HEK293 (cell line): ENCODE results near the gene TRIM65.
A peak's percentile ranks its signal among the peaks of the same experiment; 100 is the strongest.

Experiments
- CTCF ChIA-PET: fragments of 350-600 bp; formaldehyde crosslinking; extraction: SDS; loops from one replicate; lab custom pipeline; 2021; ENCODE audit warnings: antibody characterized with exemption; lab: Yijun Ruan, JAX
- POLR2A ChIA-PET: fragments of 300-600 bp; formaldehyde crosslinking; extraction: SDS; loops from one replicate; lab custom pipeline; 2020; ENCODE audit warnings: antibody characterized with exemption, inconsistent platforms; lab: Yijun Ruan, JAX
- H3K27ac ChIP-seq: fragments of 200-500 bp; sonication (Bioruptor generic); 2 replicates; pipeline ENCODE4 v1.5.1; 2014; ENCODE audit warnings: low read depth, low read length, control low read depth, inconsistent platforms; ENCODE audit errors: extremely low read depth
- H3K36me3 ChIP-seq, 2 experiments: fragments of 200-500 bp in 1 of 2; sonication (Bioruptor generic) in 1 of 2; 1 replicate in 1 of 2; 2 replicates in 1 of 2; pipeline ENCODE4 v1.5.1; 2014 to 2017; ENCODE audit warnings: inconsistent platforms in 2 of 2, low read length in 2 of 2; ENCODE audit not compliant: control insufficient read depth in 2 of 2, insufficient read depth in 1 of 2
- H3K4me1 ChIP-seq: fragments of 200-500 bp; sonication (Bioruptor generic); 2 replicates; pipeline ENCODE4 v1.5.1; 2014; ENCODE audit warnings: mild to moderate bottlenecking, low read length, inconsistent platforms; ENCODE audit not compliant: control insufficient read depth, insufficient read depth
- H3K4me3 ChIP-seq: 2 replicates; pipeline ENCODE4 v1.5.1; 2011; ENCODE audit warnings: low read depth, mild to moderate bottlenecking, control low read depth, low read length, moderate library complexity
- H3K9me3 ChIP-seq: fragments of 200-500 bp; sonication (Bioruptor generic); 2 replicates; pipeline ENCODE4 v1.5.1; 2014; ENCODE audit warnings: low read depth, low read length, inconsistent platforms; ENCODE audit not compliant: control insufficient read depth, insufficient read depth
- EGR2 ChIP-seq: fragments of 450-650 bp; formaldehyde crosslinking; IDR thresholded peaks from 2 replicates; pipeline ENCODE4 v1.5.1; 2016; ENCODE audit warnings: low read depth, missing biosample characterization, missing genetic modification characterization
- GLIS2 ChIP-seq: fragments of 450-650 bp; formaldehyde crosslinking; IDR thresholded peaks from 2 replicates; pipeline ENCODE4 v1.5.1; 2016; ENCODE audit warnings: missing biosample characterization, missing genetic modification characterization
- KLF16 ChIP-seq: fragments of 450-650 bp; formaldehyde crosslinking; IDR thresholded peaks from 2 replicates; pipeline ENCODE4 v1.5.1; 2017; ENCODE audit warnings: missing biosample characterization, missing genetic modification characterization
- PRDM10 ChIP-seq: fragments of 450-650 bp; formaldehyde crosslinking; IDR thresholded peaks from 2 replicates; pipeline ENCODE4 v1.5.1; 2016; ENCODE audit warnings: missing biosample characterization, missing genetic modification characterization
- REST ChIP-seq: fragments of 450-650 bp; formaldehyde crosslinking; IDR thresholded peaks from 2 replicates; pipeline ENCODE4 v1.5.1; 2016; ENCODE audit warnings: missing biosample characterization, missing genetic modification characterization
- SP7 ChIP-seq: fragments of 450-650 bp; formaldehyde crosslinking; IDR thresholded peaks from 2 replicates; pipeline ENCODE4 v1.5.1; 2016; ENCODE audit warnings: missing biosample characterization, missing genetic modification characterization
- ZBTB1 ChIP-seq: fragments of 450-650 bp; formaldehyde crosslinking; IDR thresholded peaks from 2 replicates; pipeline ENCODE4 v1.5.1; 2016; ENCODE audit warnings: missing biosample characterization, missing genetic modification characterization
- ZBTB49 ChIP-seq: fragments of 450-650 bp; formaldehyde crosslinking; IDR thresholded peaks from 2 replicates; pipeline ENCODE4 v1.5.1; 2016; ENCODE audit warnings: missing biosample characterization, missing genetic modification characterization, low read depth
- ZNF341 ChIP-seq: fragments of 450-650 bp; formaldehyde crosslinking; IDR thresholded peaks from 2 replicates; pipeline ENCODE4; 2016; ENCODE audit warnings: low read depth, missing biosample characterization, missing genetic modification characterization
- ZNF350 ChIP-seq: fragments of 450-650 bp; formaldehyde crosslinking; IDR thresholded peaks from 2 replicates; pipeline ENCODE4 v1.5.0; 2017; ENCODE audit warnings: missing biosample characterization, mild to moderate bottlenecking, missing genetic modification characterization
- ZNF629 ChIP-seq: fragments of 450-650 bp; formaldehyde crosslinking; IDR thresholded peaks from 2 replicates; pipeline ENCODE4 v1.5.1; 2017; ENCODE audit warnings: missing biosample characterization, missing genetic modification characterization
- ZNF701 ChIP-seq: fragments of 450-650 bp; formaldehyde crosslinking; IDR thresholded peaks from 2 replicates; pipeline ENCODE4 v1.5.1; 2016; ENCODE audit warnings: missing biosample characterization, missing genetic modification characterization
- ZNF76 ChIP-seq: fragments of 450-650 bp; formaldehyde crosslinking; IDR thresholded peaks from 2 replicates; pipeline ENCODE4; 2016; ENCODE audit warnings: low read depth, missing biosample characterization, missing genetic modification characterization, borderline replicate concordance
- TF ChIP-seq, protein P1 (sequence below): fragments of 450-650 bp; formaldehyde crosslinking; IDR thresholded peaks from 2 replicates; pipeline ENCODE4 v1.5.1; 2016; ENCODE audit warnings: missing biosample characterization, missing genetic modification characterization, low read depth

The TRIM65 gene

DNA sequence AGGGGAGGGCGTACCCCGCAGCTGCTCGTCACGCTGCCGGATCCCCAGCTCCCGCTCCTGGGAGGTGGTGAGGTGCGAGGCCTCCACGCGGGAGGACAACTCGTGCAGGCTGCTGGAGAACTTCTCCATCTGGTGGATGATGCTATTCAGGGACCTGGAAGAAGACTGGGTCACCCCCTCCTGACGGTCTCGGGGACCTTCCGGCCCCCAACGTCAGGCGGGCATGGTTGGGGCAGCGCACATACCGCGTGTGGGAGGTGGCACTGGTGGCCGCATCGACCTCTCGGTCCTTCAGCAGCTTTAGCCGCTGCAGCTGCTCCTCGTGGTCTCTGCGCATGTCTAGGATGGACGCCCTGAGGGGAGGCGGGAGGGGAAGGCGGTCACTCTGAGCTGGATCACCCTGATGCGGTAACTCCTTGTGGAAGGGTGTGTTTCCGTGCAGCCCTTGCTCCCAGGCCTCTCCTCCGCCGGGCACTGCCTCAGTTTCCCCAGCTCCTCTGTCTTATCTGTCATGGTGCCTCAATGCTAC is 21.2 kb upstream of the TRIM65 start:
- Histone ChIP-seq H3K4me1 (no peaks in the 10 kb centered on the region), H3K9me3 (no peaks in the 10 kb centered on the region), H3K36me3 (peaks cover 18 to 82% of the 10 kb centered on the region in 2 experiments; a peak in 2 of 3 replicates), H3K27ac (no peak overlapping the region), H3K4me3 (no peak overlapping the region)
- CTCF ChIA-PET: interaction anchor here (0.9 to 1.9 kb wide), 3 partner anchors 9 to 55 kb away, joined by 5 to 6 read pairs (median 5); partner anchors contain the start of gene MRPL38
- POLR2A ChIA-PET: interaction anchor here (0.5 to 1.2 kb wide), 2 partner anchors 61 to 62 kb away, joined by 4 to 5 read pairs; partner anchors contain the start of genes ACOX1 and TEN1
- TF ChIP-seq, protein P1, sequence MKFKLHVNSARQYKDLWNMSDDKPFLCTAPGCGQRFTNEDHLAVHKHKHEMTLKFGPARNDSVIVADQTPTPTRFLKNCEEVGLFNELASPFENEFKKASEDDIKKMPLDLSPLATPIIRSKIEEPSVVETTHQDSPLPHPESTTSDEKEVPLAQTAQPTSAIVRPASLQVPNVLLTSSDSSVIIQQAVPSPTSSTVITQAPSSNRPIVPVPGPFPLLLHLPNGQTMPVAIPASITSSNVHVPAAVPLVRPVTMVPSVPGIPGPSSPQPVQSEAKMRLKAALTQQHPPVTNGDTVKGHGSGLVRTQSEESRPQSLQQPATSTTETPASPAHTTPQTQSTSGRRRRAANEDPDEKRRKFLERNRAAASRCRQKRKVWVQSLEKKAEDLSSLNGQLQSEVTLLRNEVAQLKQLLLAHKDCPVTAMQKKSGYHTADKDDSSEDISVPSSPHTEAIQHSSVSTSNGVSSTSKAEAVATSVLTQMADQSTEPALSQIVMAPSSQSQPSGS (tag by site-specific recombination): no peak
- TF ChIP-seq ZNF629 (tag by site-specific recombination): no peak
- no peak for TF ChIP-seq EGR2
- no peak for TF ChIP-seq PRDM10 (tag by site-specific recombination)
- no peak for TF ChIP-seq ZNF701 (tag by site-specific recombination)
- TF ChIP-seq ZNF350 (tag by site-specific recombination): no peak
- TF ChIP-seq ZNF76 (tag by site-specific recombination): no peak

DNA sequence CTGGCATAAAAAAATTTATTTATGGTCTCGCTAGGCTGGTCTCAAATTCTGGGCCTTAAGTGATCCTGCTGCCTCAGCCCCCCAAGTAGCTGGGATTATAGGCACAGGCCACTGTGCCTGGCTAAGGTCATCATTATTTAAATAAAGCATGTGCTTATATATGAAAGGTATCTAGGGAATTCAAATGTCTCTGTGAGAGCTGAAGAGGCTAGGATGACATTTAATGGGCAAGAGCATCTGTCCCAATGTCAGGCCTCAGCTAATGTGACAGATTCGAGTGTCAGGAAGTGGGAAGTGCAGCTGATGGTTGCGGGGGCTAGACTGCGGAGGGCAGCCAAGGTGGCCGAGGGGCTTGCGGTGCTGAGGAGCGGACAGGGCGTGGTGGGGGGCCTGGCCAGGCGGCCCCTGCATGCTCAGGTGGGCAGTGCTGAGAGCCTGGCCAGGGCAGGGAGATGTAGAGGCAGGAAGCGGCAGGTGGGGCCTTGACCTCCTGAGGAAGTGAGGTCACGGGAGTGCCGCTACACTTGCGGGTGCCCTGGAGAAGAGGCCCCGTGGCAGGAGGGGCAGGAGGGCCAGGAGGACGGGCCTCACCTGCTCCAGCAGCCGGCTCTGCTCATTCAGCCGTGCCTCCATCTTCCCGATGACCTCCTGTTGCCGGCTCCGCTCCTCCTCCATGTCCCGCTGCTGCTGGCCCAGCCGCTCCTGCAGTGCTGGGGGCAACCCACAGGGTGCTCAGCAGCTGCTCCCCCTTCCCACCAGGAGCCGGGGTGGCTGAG is 20.6 kb upstream of the TRIM65 start:
- Histone ChIP-seq H3K36me3 (peaks cover 19 to 80% of the 10 kb centered on the region in 2 experiments; a peak in 2 of 3 replicates), H3K4me1 (no peaks in the 10 kb centered on the region), H3K27ac (no peak overlapping the region), H3K4me3 (no peak overlapping the region), H3K9me3 (no peaks in the 10 kb centered on the region)
- TF ChIP-seq KLF16 (tag by site-specific recombination) (no peak), GLIS2 (tag by site-specific recombination) (peak; percentile 41; the same call in 1 of the 2 replicates), ZNF341 (tag by site-specific recombination) (no peak), ZBTB1 (no peak)
- POLR2A ChIA-PET: interaction anchor here (0.5 to 1.8 kb wide), 3 partner anchors 12 to 63 kb away, joined by 4 to 8 read pairs (median 5); partner anchors contain the start of genes ACOX1, MRPL38 and TEN1
- CTCF ChIA-PET: interaction anchor here (0.7 to 3.2 kb wide), 6 partner anchors 10 to 89 kb away, joined by 3 to 16 read pairs (median 6); partner anchors contain the start of gene MRPL38

- H3K9me3 ChIP-seq: no peaks in the 10 kb centered on the region
- no peak overlapping the region for H3K27ac ChIP-seq
- ChIA-PET POLR2A (interaction anchor here (1.2 to 1.6 kb wide), 2 partner anchors 10 to 21 kb away, joined by 3 to 5 read pairs; partner anchors contain the start of gene MRPL38), CTCF (interaction anchor here (0.9 to 3.2 kb wide), 4 partner anchors 7 to 67 kb away, joined by 3 to 16 read pairs (median 10); partner anchors contain the start of gene MRPL38)
- no peaks in the 10 kb centered on the region for H3K4me1 ChIP-seq
- no peak overlapping the region for H3K4me3 ChIP-seq
- peaks cover 25 to 77% of the 10 kb centered on the region in 2 experiments; a peak in 2 of 3 replicates for H3K36me3 ChIP-seq
- TF ChIP-seq GLIS2 (tag by site-specific recombination) (0 out of 2 replicates have a peak, but pooled peaks have one; percentile 5), REST (tag by site-specific recombination) (peak; percentile 32; the same call in 1 of the 2 replicates), ZBTB49 (tag by site-specific recombination) (no peak), SP7 (no peak)
Observed at GRCh38 chr17:75915268-75915667, 18.5 kb upstream of the TRIM65 start.
